Astrocyte (in vitro differentiated cells and primary cell): Measurements from ENCODE around the gene HERC6. TPM values are rescaled to one million over a fixed set of nuclear protein-coding genes. Genes with fewer than 3 reads are reported as not detected.

Source experiments
- DNase-seq: peaks from one replicate; pipeline ENCODE4 v3.0.0-alpha.2; 2010; ENCODE audit warnings: low read depth
- FAIRE-seq: peaks from 2 replicates; lab custom pipeline; 2011; peaks lifted over from hg19 to GRCh38; lab: Jason Lieb, UNC
- H2AFZ ChIP-seq: 2 replicates; pipeline ENCODE4 v1.6.0; 2012; ENCODE audit warnings: low read depth, low read length, inconsistent platforms
- H3K27ac ChIP-seq: 2 replicates; pipeline ENCODE4 v1.5.1; 2011; ENCODE audit warnings: low read depth, low read length, inconsistent platforms
- H3K27me3 ChIP-seq: 2 replicates; pipeline ENCODE4 v1.6.0; 2011; ENCODE audit warnings: low read length, inconsistent platforms; ENCODE audit not compliant: insufficient read depth
- H3K36me3 ChIP-seq: 2 replicates; pipeline ENCODE4 v1.5.1; 2011; ENCODE audit warnings: low read length, inconsistent platforms; ENCODE audit not compliant: insufficient read depth
- H3K4me1 ChIP-seq: 2 replicates; pipeline ENCODE4 v1.5.1; 2011; ENCODE audit warnings: low read length, inconsistent platforms; ENCODE audit not compliant: insufficient read depth
- H3K4me2 ChIP-seq: 2 replicates; pipeline ENCODE4 v1.6.0; 2012; ENCODE audit warnings: low read length, inconsistent platforms
- H3K4me3 ChIP-seq: 2 replicates; pipeline ENCODE4 v1.5.1; 2011; ENCODE audit warnings: low read depth, mild to moderate bottlenecking, low read length, inconsistent platforms; ENCODE audit not compliant: insufficient read depth
- H3K79me2 ChIP-seq: 2 replicates; pipeline ENCODE4 v1.6.0; 2012; ENCODE audit warnings: mild to moderate bottlenecking, low read length, inconsistent platforms; ENCODE audit not compliant: insufficient read depth
- H3K9ac ChIP-seq: 2 replicates; pipeline ENCODE4 v1.6.0; 2012; ENCODE audit warnings: mild to moderate bottlenecking, low read length, inconsistent platforms
- H3K9me3 ChIP-seq: 2 replicates; pipeline ENCODE4 v1.5.1; 2012; ENCODE audit warnings: low read depth, mild to moderate bottlenecking, low read length, inconsistent platforms; ENCODE audit not compliant: insufficient read depth
- H4K20me1 ChIP-seq: 2 replicates; pipeline ENCODE4 v1.6.0; 2012; ENCODE audit warnings: low read length, inconsistent platforms; ENCODE audit not compliant: insufficient read depth
- H3K27ac Mint-ChIP-seq: one replicate; pipeline ENCODE4 v1.8.0; 2021; ENCODE audit warnings: mild to moderate bottlenecking, mixed read lengths; ENCODE audit not compliant: unreplicated experiment
- H3K27me3 Mint-ChIP-seq: one replicate; pipeline ENCODE4 v1.8.0; 2021; ENCODE audit warnings: low read depth, mixed read lengths; ENCODE audit not compliant: unreplicated experiment
- H3K36me3 Mint-ChIP-seq: one replicate; pipeline ENCODE4 v1.8.0; 2021; ENCODE audit warnings: low read depth, mixed read lengths; ENCODE audit not compliant: unreplicated experiment
- H3K4me1 Mint-ChIP-seq: one replicate; pipeline ENCODE4 v1.8.0; 2021; ENCODE audit warnings: low read depth, mixed read lengths; ENCODE audit not compliant: unreplicated experiment
- H3K4me3 Mint-ChIP-seq: one replicate; pipeline ENCODE4 v1.8.0; 2021; ENCODE audit warnings: mild to moderate bottlenecking, moderate library complexity, mixed read lengths; ENCODE audit not compliant: unreplicated experiment
- H3K9me3 Mint-ChIP-seq: one replicate; pipeline ENCODE4 v1.8.0; 2021; ENCODE audit warnings: mild to moderate bottlenecking, mixed read lengths; ENCODE audit not compliant: unreplicated experiment
- CTCF ChIP-seq: IDR thresholded peaks from 2 replicates; pipeline ENCODE4 v1.5.1; 2011; ENCODE audit warnings: low read depth, mild to moderate bottlenecking, inconsistent platforms, low read length, moderate library complexity; ENCODE audit not compliant: insufficient read depth
- EZH2 ChIP-seq: IDR thresholded peaks from 2 replicates; pipeline ENCODE4 v1.6.1; 2012; ENCODE audit warnings: mild to moderate bottlenecking, low read length, inconsistent platforms; ENCODE audit not compliant: insufficient read depth
- total RNA-seq: library from RNA; stranded (reverse); gene quantifications from 2 replicates; pipeline ENCODE4 v1.2.1, GENCODE V29; 2021

HERC6 gene
- total RNA-seq, 1 donor from 2014 or later, result 37.3 TPM

GRCh38 chr4:88465653-88466192 lies 87.1 kb downstream of the HERC6 start:
- H3K27ac Mint-ChIP-seq, result no peak overlapping the region
- Histone ChIP-seq H3K9ac (no peak overlapping the region), H3K36me3 (no peaks in the 10 kb centered on the region), H3K79me2 (no peaks in the 10 kb centered on the region), H3K27ac (no peak overlapping the region), H3K4me1 (no peaks in the 10 kb centered on the region), H3K4me3 (no peak overlapping the region), H4K20me1 (no peaks in the 10 kb centered on the region), H3K4me2 (no peak overlapping the region), H3K27me3 (no peaks in the 10 kb centered on the region), H3K9me3 (no peaks in the 10 kb centered on the region), H2AFZ (no peak overlapping the region)
- FAIRE-seq (no peak), DNase-seq (no peak)
- H3K27me3 Mint-ChIP-seq, result no peaks in the 10 kb centered on the region
- no peak overlapping the region for H3K4me3 Mint-ChIP-seq
- H3K36me3 Mint-ChIP-seq, result peaks cover 22% of the 10 kb centered on the region
- TF ChIP-seq EZH2 (no peak), CTCF (no peak)
- H3K9me3 Mint-ChIP-seq, result peaks cover 2% of the 10 kb centered on the region
- no peaks in the 10 kb centered on the region for H3K4me1 Mint-ChIP-seq

- peaks cover 22% of the 10 kb centered on the region for H3K36me3 Mint-ChIP-seq
- H3K4me1 Mint-ChIP-seq, result no peaks in the 10 kb centered on the region
- no peak overlapping the region for H3K4me3 Mint-ChIP-seq
- H3K79me2 ChIP-seq, result no peaks in the 10 kb centered on the region
- H3K4me1 ChIP-seq, result no peaks in the 10 kb centered on the region
- no peaks in the 10 kb centered on the region for H3K27me3 ChIP-seq
- H2AFZ ChIP-seq, result no peak overlapping the region
- TF ChIP-seq EZH2, result no peak
- TF ChIP-seq CTCF, result no peak
- FAIRE-seq, result no peak
- H3K9ac ChIP-seq, result no peak overlapping the region
- no peak overlapping the region for H3K4me2 ChIP-seq
- peaks cover 2% of the 10 kb centered on the region for H3K9me3 Mint-ChIP-seq
- DNase-seq, result no peak
- no peaks in the 10 kb centered on the region for H4K20me1 ChIP-seq
- no peaks in the 10 kb centered on the region for H3K36me3 ChIP-seq
- no peak overlapping the region for H3K27ac ChIP-seq
- no peak overlapping the region for H3K27ac Mint-ChIP-seq
- no peak overlapping the region for H3K4me3 ChIP-seq
- no peaks in the 10 kb centered on the region for H3K9me3 ChIP-seq
- H3K27me3 Mint-ChIP-seq, result no peaks in the 10 kb centered on the region
Observed at GRCh38 chr4:88467392-88467791, 88.7 kb downstream of the HERC6 start.

- Mint-ChIP-seq H3K4me3 (no peak overlapping the region), H3K9me3 (no peaks in the 10 kb centered on the region), H3K4me1 (peaks cover 9% of the 10 kb centered on the region), H3K36me3 (no peaks in the 10 kb centered on the region), H3K27me3 (no peaks in the 10 kb centered on the region), H3K27ac (no peak overlapping the region)
- Histone ChIP-seq H3K27me3 (no peaks in the 10 kb centered on the region), H2AFZ (no peak overlapping the region), H3K36me3 (no peaks in the 10 kb centered on the region), H3K27ac (no peak overlapping the region), H3K4me1 (no peaks in the 10 kb centered on the region), H3K79me2 (no peaks in the 10 kb centered on the region), H3K4me2 (no peak overlapping the region), H4K20me1 (no peaks in the 10 kb centered on the region), H3K4me3 (no peak overlapping the region), H3K9ac (no peak overlapping the region), H3K9me3 (no peaks in the 10 kb centered on the region)
- TF ChIP-seq EZH2, result no peak
- no peak for TF ChIP-seq CTCF
- no peak for FAIRE-seq
- no peak for DNase-seq
Observed at GRCh38 chr4:88477229-88477860, 98.7 kb downstream of the HERC6 start.
